Mucosa of stomach (tissue), 1 donor: Measurements from ENCODE around the gene CARNS1.

Source experiments
- H3K27me3 ChIP-seq: one replicate; pipeline ENCODE4 v1.7.0; 2013; ENCODE audit warnings: mild to moderate bottlenecking, low read length; ENCODE audit not compliant: control insufficient read depth, insufficient read depth
- H3K36me3 ChIP-seq: one replicate; pipeline ENCODE4 v1.7.0; 2013; ENCODE audit warnings: low read length; ENCODE audit not compliant: control insufficient read depth, insufficient read depth
- H3K4me1 ChIP-seq: one replicate; pipeline ENCODE4 v1.7.0; 2013; ENCODE audit warnings: mild to moderate bottlenecking, low read length; ENCODE audit not compliant: control insufficient read depth, insufficient read depth
- H3K4me3 ChIP-seq: one replicate; pipeline ENCODE4 v1.7.0; 2013; ENCODE audit warnings: low read length
- H3K9ac ChIP-seq: one replicate; pipeline ENCODE4 v1.7.0; 2013; ENCODE audit warnings: mild to moderate bottlenecking, low read length, moderate library complexity
- H3K9me3 ChIP-seq: one replicate; pipeline ENCODE4 v1.7.0; 2013; ENCODE audit warnings: mild to moderate bottlenecking, low read length, moderate library complexity; ENCODE audit not compliant: control insufficient read depth
- donor health status: Pancreatic carcinoma.

CARNS1 gene

DNA sequence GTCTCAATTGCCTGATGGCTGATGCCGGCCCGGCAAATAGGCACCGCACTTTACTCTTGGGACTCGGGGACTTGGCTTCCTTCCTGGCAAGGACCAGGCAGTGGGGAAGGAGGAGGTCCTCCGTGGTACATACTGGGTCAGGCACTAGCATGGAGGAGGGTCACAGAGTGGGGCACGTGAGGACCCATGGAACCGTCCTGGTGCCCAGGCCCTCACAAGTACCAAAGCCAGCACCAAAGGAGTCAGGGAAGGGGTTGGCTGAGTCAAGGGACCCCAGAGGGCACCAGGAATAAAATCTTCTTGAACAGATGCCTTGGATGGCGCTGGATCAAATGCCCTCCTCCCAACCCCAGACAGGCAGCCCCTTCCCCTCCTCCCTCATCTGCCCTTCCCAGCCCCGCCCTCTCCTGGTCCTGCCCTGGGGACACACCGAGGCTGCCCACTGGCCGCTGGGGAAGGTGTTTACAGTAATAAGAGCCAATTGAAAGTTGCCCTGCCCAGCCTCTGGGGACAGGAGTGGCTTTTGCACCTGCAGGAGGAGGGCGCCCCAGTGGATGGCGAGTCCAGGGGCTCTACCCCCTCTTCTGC lies 5.6 kb upstream of the CARNS1 start:
- H3K9ac ChIP-seq = peak overlapping the region; percentile 37
- no peaks in the 10 kb centered on the region for H3K36me3 ChIP-seq
- H3K9me3 ChIP-seq = no peaks in the 10 kb centered on the region
- peaks cover 13% of the 10 kb centered on the region for H3K27me3 ChIP-seq
- H3K4me3 ChIP-seq = no peak overlapping the region
- H3K4me1 ChIP-seq = peaks cover 33% of the 10 kb centered on the region

DNA sequence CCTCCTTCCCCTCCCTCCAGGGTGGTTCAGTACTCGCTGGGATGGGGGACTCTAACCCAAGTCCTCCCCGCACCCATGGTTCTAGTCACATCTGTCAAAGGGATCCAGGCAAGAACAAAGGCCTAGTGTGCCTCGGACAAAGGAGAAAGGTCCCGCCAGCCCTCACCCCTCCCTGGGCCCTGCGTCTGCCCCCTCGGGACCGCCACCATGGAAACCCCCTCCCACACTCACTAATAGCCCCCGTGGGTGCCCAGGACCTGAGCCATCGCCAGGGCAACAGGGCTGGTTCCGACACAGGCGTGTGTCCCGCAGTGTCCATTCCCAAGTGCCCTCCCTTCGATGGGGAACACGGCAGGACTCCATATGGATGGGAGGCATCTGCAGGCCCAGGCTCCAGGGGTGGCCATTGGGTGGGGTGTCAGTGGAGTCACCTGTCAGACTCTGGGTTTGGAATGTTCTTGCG lies 5.1 kb upstream of the CARNS1 start:
- no peaks in the 10 kb centered on the region for H3K9me3 ChIP-seq
- peaks cover 17% of the 10 kb centered on the region for H3K27me3 ChIP-seq
- H3K4me3 ChIP-seq = no peak overlapping the region
- H3K9ac ChIP-seq = no peak overlapping the region
- no peaks in the 10 kb centered on the region for H3K36me3 ChIP-seq
- H3K4me1 ChIP-seq = peaks cover 36% of the 10 kb centered on the region

DNA sequence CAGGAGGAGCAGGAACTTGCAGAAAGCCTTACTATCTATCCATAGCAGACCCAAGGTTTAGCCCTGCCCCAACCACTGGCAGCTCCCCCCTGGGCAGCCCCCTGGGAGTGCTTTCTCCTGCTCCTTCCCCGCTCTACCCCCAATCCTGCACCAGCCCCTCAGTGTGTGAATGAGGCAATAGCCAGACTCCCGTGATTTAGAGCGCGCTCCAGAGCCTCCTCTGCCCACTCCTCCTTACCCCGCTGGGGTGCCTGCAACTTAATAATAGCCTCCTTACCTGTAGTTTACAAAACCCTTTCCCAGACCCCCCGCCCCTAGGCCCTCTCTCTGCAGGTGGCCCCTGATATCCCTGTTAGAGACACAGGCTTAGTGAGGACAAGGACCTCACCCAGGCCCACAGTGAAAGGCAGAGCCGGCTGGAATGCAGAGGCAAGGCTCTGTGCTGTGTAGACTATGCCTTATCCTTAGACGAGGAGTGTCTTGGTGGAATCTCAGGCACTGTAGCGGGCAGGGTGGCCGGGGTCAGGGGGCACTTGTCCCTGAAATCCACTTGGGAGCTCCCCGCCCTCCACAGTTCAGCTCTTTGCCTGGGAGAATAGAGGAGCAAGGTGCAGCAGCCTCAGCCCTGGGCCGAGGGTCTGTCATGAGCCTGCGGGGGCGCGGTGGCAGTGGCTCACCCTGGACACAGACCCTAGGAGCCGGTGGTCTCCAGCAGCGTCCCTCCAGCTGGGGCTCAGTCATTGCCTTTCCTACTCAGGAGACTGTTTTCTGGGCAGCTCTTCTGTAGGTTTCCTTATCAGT lies 4.3 kb upstream of the CARNS1 start:
- H3K9me3 ChIP-seq = no peaks in the 10 kb centered on the region
- H3K4me1 ChIP-seq = peaks cover 41% of the 10 kb centered on the region
- H3K4me3 ChIP-seq = no peak overlapping the region
- no peak overlapping the region for H3K9ac ChIP-seq
- no peaks in the 10 kb centered on the region for H3K36me3 ChIP-seq
- peaks cover 16% of the 10 kb centered on the region for H3K27me3 ChIP-seq

DNA sequence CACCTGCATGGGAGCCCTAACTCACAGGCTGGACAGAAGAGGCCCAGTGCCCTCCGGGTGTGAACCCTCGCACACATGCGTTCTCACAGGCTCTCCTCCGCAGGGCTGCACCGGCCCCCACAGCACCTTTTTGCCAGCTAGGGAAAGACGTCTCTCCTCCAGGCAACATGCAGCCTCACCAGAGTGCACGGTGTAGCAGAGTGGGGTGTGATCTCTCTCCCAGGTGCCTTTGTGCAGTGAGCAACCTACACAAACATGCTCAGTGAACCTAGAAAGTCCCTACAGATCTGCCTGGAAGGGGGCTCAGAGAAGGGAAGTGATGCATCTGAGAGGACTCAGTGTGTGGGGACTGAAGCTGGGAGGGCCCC lies 3.7 kb upstream of the CARNS1 start:
- Histone ChIP-seq H3K27me3 (peaks cover 14% of the 10 kb centered on the region), H3K9ac (no peak overlapping the region)

DNA sequence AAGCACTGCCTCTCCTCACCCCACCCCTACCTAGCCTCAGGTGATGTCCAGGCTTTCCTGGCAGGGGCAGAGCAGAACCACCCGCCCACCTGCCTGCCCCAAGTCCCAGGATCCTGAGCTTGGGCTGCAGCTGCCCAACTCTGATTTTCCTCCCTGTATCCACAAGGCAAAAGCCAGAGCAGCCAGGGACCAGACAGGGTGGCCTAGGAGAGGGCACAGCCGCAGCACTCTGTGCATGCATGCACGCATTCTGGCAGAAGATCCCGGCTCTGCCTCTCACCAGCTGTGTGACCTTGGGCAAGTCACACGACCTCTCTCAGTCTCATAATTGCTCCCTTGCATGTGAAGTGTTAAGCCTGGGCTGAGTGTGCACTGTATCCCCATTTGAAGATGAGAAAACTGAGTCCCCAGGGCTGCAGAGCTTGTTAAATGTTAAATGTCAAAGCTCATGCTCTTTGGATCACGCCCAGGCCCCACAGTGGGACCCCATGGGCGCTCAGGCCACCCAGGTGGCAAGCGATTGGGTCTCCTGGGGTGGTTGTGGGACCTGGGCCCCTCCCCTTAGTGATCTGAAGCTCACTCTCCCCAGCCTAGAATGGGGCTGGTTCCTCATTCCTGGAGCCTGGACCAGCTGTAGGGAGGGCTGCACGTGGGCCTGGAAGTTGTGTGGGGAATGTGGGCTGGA lies 2.8 kb upstream of the CARNS1 start:
- no peak overlapping the region for H3K9ac ChIP-seq
- H3K27me3 ChIP-seq = peaks cover 14% of the 10 kb centered on the region
- peaks cover 52% of the 10 kb centered on the region for H3K4me1 ChIP-seq
- no peaks in the 10 kb centered on the region for H3K9me3 ChIP-seq
- H3K4me3 ChIP-seq = no peak overlapping the region
- H3K36me3 ChIP-seq = no peaks in the 10 kb centered on the region

More for the DNA sequence above, 3.7 kb upstream of the CARNS1 start:
- H3K9me3 ChIP-seq = no peaks in the 10 kb centered on the region
- H3K4me1 ChIP-seq = peaks cover 47% of the 10 kb centered on the region
- H3K36me3 ChIP-seq = no peaks in the 10 kb centered on the region
- H3K4me3 ChIP-seq = no peak overlapping the region

DNA sequence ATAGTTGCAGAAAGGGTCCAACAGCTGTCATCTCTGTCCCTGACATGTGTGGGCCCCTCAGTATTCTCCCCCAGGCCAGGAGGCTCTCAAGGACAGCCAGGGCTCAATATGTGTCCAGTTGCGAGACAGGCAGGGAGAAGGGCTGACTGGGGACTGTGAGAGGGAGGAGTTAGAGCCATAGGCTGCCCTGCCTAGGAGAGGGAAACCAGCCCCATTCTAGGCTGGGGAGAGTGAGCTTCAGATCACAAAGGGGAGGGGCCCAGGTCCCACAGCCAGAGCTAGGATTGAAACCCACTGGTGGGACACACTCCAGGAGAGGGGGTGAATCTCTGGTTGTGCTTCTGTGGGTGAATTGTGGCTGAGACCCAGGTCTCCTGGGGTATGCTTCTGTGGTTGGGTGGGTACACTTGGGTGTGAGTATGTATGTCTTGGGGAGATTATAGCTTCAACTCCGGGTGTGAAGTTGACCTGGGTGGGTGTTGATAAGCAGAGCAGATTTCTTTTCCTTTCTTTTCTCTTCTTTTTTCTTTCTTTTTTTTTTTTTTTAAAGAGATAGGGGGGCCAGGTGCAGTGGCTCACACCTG lies 2.1 kb upstream of the CARNS1 start:
- Histone ChIP-seq H3K9me3 (no peaks in the 10 kb centered on the region), H3K4me3 (no peak overlapping the region), H3K36me3 (no peaks in the 10 kb centered on the region), H3K27me3 (peaks cover 14% of the 10 kb centered on the region), H3K4me1 (peaks cover 52% of the 10 kb centered on the region), H3K9ac (no peak overlapping the region)

DNA sequence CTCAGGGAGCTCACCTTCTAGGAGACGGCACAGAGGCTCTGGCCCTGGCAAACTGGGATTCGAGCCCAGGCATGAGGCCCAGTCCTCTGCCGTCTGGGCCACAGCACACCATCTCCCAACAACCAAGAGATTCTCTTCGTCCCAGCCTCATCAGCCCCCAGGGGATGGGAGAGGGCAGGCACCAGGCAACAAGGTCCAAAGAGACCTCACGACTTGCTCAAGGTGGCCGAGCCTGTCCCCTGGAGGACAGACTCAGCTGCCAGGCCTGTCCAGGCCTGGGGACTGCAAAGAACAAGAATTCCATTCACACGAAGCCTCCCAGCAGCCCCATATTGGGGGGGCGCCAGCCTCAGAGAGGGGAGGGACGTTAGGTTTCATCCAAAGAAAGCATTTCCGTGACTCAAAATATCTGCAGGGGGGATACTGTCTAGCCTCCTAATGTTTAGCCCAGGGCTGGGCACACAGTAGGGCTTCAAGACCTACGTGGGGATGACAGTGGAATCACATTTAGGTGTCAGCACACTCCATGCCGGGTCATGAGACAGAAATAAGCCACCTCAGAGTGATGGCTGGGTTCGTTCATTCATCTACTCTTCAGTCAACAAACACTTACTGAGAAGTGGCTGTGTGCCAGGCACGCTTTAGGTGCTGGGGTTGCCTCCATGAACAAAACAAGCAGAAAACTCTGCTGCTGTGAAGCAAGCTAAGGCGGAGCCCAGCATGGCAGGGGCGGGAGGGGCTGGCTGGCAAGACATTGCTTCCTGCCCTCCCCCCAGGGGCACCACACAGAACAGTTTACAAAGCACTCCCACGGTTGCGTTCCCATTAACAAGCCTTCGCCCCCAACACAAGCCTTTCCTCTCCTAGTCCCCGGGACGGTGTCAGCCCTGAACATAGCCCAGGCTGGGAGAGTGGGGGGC lies 1.2 kb downstream of the CARNS1 start:
- Histone ChIP-seq H3K27me3 (peaks cover 4% of the 10 kb centered on the region), H3K9me3 (no peaks in the 10 kb centered on the region), H3K9ac (no peak overlapping the region), H3K36me3 (no peaks in the 10 kb centered on the region), H3K4me1 (peaks cover 46% of the 10 kb centered on the region), H3K4me3 (no peak overlapping the region)

DNA sequence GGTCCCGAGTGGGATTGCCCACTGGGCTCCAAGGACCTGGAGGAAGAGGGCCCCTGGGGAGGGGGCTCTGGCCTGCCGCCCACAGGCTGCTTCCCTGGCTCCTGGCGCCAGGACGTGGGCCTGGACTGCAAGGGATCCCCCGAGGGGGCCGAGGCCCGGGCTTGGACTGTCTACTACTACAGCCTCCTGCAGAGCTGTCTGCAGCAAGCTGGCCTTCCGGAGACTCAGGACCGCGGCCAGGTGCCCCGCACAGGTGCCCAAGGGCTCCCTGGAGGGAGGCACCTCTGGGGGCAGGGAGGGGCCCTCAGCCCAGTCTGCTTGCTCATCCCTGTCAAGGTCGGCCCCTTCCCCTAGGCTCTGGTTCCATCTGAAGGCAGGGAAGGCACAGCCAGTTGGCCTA lies 1.9 kb downstream of the CARNS1 start:
- Histone ChIP-seq H3K9me3 (no peaks in the 10 kb centered on the region), H3K27me3 (peaks cover 4% of the 10 kb centered on the region), H3K4me3 (no peak overlapping the region), H3K9ac (no peak overlapping the region), H3K36me3 (no peaks in the 10 kb centered on the region), H3K4me1 (peaks cover 45% of the 10 kb centered on the region)

DNA sequence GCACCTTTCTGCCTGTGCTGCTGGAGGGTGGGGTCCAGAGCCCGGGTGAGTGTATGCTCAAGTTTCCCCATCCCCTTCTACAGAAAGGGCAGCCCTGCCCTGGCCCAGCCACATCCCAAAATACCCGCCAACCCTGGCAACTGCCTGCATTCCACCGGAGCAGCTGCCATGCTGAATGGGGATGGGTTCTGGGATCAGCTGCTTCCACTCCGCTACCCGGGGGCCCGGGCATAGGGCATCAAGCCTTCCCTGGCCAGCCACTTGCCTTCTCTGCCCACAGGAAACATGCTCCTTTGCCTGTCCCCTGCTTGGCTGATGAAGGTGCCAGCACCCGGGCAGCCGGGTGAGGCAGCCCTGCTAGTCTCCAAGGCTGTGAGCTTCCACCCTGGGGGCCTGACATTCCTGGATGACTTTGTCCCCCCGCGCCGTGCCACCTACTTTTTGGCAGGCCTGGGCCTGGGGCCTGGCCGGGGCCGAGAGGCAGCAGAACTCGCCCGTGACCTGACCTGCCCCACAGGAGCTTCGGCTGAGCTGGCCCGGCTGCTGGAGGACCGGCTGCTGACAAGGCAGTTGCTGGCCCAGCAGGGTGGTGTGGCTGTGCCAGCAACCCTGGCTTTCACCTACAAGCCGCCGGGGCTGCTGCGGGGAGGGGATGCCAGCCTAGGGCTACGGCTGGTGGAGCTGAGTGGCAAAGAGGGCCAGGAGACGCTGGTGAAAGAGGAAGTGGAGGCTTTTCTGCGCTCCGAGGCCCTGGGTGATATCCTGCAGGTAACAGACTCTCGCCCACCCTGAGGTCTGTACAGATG lies 3.2 kb downstream of the CARNS1 start:
- no peak overlapping the region for H3K9ac ChIP-seq
- H3K4me3 ChIP-seq = no peak overlapping the region
- peaks cover 44% of the 10 kb centered on the region for H3K4me1 ChIP-seq
- H3K36me3 ChIP-seq = no peaks in the 10 kb centered on the region
- no peaks in the 10 kb centered on the region for H3K9me3 ChIP-seq
- peaks cover 4% of the 10 kb centered on the region for H3K27me3 ChIP-seq

DNA sequence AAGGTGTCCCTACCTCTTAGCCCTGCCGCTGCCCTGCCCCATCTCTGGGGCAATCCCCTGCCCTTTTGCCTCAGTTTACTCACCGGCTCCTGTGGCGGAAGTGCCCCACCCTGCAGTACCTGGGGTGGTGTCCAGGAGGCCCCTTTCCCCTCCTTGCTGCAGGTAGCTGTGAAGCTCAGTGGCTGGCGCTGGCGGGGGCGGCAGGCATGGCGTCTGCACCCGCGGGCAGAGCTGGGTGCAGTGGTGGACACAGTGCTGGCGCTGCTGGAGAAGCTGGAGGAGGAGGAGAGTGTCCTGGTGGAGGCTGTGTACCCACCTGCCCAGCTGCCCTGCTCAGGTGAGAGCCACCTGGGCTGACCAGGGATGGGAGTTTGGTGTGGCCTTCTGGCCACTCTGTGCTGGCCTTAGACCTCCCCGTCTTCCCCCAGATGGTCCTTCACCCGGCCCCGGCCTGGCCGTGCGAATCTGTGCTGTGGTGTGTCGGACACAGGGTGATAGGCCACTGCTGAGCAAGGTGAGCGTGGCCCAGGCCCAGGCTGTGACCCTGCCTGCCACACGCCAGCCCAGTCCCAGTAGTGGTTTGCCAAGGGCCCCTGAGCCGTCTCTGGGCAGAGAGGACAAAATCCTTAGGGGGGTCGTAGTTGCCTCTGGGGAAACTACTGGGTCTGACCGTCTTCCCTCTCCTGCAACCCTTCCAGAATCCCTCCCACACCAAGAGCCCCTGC lies 4.0 kb downstream of the CARNS1 start:
- Histone ChIP-seq H3K27me3 (peaks cover 4% of the 10 kb centered on the region), H3K9me3 (no peaks in the 10 kb centered on the region), H3K36me3 (no peaks in the 10 kb centered on the region), H3K4me3 (no peak overlapping the region), H3K9ac (no peak overlapping the region), H3K4me1 (peaks cover 43% of the 10 kb centered on the region)
